GM18517 (cell line): ENCODE data around the gene TFDP2.

ENCODE experiments used
- ATAC-seq: cut with Tn5 transposase; IDR thresholded peaks from one replicate; pipeline ENCODE4 v1.9.1; 2021; ENCODE audit warnings: mild to moderate bottlenecking, moderate library complexity; ENCODE audit not compliant: unreplicated experiment

The TFDP2 gene

GRCh38 chr3:141971571-141971970 is 177.8 kb downstream of the TFDP2 start:
- ATAC-seq: no peak

DNA sequence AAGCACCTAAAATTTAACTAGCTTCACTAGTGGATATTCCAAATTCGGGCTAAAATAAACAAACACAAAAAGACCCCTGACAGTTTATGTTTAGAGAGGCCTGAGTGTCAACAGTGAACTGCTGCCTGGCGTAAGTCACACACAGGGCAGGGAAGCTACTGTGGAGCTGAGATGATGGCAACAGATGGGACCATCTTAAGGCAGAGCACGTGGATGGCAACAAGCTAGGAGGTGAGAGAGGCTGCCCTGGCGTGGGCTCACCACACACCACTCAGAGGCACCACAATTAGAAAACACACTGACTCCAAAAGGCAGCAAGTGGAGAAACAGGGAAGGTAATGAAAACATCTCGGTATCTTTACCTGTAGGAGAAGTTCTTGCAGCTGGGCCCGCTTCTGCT is 179.6 kb downstream of the TFDP2 start:
- no peak for ATAC-seq

DNA sequence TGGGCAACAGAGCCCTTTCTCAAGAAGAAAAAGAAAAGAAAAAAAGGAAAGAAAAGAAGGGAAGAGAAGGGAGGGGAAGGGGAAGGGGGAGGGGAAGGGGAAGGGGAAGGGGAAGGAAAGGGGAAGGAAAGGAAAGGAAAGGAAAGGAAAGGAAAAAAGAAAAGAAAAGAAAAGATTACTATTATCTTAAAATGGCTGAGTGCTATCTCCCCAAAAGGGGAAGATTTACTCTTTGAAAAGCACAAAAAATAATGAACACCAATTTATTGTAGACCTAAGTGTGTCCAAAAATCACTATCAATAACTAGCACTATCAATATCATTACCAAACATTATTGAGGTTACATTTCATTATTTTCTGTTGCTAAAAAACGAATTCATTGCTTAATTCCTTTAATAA is 183.9 kb downstream of the TFDP2 start:
- no peak for ATAC-seq

DNA sequence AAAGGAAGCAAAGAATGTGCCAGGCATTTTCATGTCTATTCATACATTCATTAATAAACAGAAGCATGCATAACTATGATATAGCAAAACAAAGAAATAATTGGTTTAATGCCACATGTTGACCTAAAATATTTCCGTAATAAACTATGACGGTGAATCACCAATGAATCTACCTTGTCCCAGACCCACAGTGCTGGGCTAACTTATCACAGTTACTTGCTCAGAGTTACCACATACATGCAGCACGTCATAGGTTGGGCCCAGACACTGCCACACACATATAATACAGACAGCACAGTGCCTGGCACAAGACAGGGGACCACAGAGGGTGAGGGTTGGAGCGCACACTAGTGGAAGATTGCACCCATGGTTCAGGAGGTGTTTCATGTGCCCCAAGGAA is 186.0 kb downstream of the TFDP2 start:
- no peak for ATAC-seq

DNA sequence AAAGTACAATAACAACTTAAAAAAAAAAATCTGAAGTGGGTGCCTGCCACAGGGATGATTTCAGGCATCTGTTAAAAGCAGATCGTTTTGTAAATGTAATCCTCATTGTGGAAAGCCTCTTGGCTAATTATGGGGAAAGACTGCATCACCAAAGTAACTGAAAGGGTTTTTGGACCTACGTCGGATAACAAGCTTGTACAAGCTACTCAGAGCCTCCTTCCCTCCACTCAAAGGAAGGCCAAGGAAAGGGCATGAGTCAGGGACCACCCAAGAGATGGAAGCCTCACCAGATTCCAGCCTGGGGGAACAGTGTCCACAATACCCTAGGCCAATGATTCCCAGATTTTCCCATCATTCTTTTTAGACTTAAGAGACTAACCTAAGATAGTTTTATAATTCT is 188.6 kb downstream of the TFDP2 start:
- no peak for ATAC-seq

DNA sequence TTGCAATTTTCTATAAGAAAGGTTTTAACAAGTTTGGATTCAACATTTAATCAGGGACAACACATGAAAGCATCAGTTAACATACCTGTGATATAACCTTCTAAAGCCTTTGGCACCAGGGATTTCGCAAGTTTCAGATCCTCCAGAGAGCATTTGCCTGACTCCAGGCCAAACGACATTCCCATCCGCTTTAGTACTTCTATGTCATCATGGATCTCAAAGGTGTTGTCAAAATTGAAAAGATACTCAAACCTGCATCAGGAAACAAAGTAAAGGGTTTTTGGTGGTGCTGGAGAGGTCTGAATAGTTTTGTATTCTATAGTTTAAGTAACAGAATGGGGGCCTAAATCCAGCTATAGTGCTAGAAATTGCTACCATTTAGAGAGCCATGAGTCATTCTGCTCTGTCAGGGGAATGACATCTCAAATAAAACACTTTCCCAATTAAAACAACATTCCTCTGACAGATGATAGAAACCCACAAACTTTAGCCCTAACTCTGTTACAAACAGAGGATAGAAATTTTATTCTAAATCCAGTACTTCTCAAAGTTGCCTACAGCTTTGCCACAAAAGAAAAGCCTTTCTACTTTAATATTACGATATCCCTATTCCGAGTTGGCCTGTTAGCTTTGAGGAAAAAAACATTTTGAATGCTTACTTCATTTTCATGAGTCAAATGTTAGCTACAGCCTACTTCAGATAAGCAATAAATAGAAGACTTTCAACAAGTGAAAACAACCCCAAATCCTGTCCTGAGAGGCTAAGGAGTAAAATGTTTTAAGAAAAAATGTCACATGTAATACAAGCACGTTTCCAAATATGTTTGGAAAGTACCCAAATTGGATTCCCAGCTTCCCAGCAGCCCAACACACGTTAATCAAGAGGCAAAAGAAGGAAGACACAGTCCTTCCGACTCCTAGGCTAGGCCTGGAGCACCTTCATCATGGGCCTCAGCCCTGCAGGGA is 189.5 kb downstream of the TFDP2 start:
- ATAC-seq: no peak

DNA sequence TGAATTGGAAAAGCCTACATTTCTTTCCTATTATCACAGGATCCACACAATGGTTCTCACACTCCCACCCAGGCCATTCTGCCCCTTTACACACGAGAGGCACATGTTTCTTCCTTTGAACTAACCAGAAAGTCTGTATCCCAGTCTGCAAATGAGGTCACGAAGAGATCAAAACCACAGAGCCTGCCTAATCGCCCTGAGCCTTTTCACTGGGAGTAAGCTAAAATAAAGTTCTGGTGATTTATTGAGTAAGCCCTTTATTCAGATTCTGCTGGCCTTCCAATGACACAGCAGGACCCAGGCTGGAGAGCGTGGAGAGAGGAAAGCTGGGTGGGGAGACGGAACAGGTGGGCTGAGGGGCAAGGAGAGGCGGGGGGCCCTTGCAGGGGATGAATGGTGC is 194.2 kb downstream of the TFDP2 start:
- no peak for ATAC-seq

DNA sequence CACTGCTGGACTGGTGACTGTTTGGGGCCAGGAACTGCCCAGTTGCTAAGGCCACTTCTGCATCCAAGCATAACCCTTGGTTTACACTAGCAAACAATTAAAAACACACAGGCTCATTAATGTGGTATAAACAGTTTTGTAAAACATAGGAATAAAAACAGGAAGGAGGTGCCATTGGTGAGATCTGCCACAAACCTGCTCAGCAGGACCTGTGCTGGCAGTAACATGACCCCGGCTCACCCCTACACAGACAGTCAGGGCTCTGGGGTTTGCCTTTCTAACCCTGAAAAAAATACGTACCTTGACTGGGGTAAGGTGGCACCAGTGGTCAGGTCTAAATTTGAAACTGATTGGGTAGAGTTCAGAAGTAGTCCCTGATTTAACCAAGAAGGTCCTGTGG is 196.7 kb downstream of the TFDP2 start:
- ATAC-seq: no peak

GRCh38 chr3:141950572-141951493 is 198.5 kb downstream of the TFDP2 start:
- ATAC-seq: no peak

GRCh38 chr3:141949972-141950371 is 199.4 kb downstream of the TFDP2 start:
- ATAC-seq: no peak

GRCh38 chr3:141949399-141949798 is 199.9 kb downstream of the TFDP2 start:
- no peak for ATAC-seq

- ATAC-seq: no peak
These were observed 203.4 kb downstream of the TFDP2 start for GRCh38 chr3:141945726-141946485.

DNA sequence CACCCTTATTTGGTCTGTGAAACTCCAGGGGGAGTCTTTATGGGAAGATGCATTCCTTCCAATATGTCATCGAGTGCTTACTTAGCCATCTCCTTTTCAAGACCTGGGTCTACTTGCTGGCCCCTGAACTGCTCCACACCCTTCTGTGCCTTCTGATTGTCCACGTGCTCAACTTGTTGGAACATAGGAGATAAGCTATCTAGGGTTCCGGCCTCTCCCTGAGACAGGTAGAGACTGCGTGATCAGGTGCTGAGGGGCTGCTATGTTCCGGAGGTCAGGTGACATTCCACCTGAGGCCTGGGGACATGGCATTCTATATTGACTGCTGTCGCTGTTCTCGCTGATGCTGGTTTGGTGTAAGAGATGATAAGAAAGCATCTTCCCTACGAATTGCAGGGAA is 207.3 kb downstream of the TFDP2 start:
- ATAC-seq: no peak

DNA sequence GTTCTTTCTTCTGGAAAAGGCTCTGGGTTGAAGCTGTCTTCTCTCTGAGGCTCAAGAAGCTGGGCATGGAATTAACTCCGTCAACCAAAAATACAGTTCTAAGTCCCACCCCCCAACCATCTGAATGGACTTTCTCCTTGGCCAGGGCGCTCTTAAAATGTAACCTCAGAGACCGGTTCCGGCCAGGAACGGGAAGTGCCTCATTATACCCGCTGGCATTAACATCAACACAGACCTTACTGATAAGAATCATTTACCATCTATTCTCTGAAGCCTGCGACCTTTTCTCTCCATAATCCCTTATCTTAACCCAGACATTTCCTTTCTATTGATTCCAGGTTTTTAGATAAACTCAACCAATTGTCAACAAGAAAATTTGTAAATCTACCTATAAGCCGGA is 208.3 kb downstream of the TFDP2 start:
- ATAC-seq: no peak

DNA sequence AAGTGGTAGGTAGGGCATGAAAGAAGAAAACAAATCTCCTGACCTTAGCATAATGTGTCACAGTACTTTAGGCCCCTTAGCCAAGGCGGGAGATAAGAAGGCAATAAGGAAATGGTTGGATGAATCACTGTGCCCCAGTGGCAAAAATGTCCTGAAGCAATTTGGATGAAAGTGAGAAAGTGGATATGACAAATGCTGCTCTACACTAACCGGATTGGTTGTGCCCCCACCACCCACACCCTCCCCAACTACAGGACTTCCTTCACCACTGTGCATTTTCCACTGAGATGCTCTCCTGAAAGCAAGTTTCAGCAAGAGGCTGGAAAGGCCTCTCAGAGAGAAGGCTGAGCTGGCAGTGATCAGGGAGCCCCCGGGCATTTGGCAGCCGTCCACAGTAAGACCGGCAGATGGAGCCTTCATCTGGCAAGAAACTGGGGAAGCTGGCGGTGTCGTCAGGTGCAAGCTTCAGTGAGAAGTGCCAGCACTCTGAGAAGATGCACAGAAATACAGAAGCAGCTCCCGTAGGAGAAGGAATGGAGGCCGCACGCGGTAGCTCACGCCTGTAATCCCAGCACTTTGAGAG is 209.1 kb downstream of the TFDP2 start:
- ATAC-seq: no peak

GRCh38 chr3:141939759-141940158 is 209.6 kb downstream of the TFDP2 start:
- ATAC-seq: no peak

DNA sequence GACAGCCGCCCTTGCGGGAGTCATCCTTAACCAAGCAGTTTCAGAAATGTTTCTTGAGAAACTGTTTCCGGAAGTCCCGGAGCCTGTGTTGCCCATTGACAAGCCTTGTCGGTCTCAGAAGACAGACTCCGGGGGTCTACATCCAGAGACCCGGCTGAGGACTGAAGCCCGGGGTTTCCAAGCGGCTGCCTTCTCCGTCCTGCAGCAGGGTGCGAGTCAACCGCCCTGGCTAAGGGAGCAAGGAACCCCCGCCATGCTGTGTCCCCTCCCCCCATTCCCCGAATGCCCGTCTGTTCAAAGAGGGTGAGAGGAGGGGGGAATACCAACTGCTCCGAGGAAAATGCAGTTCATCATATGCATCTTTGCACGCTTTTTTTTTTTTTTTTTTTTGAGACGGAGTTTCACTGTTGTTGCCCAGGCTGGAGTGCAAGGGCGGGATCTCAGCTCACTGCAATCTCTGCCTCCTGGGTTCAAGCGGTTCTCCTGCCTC is 211.3 kb downstream of the TFDP2 start:
- no peak for ATAC-seq

DNA sequence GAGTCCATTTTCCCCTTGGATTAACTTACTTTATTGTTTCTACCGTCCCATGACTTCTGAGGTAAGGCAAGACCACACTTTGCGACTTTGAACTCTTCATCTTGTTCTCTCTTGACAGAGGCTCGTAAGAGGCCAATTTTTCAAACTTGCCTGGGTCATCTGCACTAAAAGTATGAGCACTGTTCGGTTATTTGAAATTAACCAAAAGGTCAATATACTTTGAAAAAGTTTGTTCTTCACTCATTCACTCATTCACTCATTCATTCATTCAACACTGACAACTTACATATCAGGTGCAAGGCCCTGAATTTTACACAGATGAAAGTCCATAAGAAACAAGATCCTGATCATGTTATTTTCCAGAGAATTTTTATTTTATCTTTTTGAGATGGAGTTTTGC is 215.0 kb downstream of the TFDP2 start:
- no peak for ATAC-seq

DNA sequence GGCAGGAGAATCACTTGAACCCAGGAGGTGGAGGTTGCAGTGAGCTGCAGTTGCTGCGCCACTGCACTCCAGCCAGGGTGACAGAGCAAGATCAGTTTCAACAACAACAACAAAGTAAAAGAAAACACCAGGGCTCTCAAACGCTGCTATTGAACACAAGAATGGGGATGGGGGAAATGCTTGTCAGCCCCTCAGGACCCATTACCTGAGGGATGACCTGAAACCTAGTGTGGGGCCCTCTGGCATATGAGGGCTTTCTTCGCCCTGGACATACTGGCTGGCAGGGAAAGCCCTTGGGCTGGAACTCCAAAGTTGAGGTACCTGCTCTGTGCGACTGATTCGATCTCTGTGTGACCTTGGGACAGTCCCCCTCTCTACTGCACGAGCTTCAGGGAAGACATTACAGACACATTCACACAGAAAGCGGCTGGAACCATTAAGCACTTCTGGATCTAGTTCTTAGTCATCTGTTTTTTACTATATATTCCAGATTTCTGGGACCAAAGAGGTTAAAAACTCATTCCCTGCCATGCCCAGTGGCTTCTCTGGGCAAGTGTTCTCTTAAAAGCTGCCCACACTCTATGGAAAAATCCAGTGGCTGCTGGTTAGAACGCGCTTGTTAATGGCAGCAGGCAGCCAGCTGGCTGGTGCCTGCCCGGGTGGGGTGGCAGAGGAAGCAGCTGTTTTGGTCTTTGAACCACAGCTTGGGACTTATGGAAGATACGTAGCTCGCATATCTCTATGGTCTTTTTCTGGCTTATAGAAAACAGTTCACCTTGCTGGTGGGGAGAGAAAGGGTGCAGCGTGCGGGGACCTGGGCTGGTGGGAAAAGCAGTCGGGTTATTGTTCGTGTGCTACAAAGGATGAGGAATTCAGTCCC is 215.7 kb downstream of the TFDP2 start:
- ATAC-seq: no peak

- ATAC-seq: no peak
These were observed 218.5 kb downstream of the TFDP2 start for GRCh38 chr3:141930801-141931200.
